NCI-H526 treated with DMSO at 0.1 percent for 48 hours (cell line): ENCODE data around the gene SPON1.
"Not testable (repeated sequence)": the region's sequence is repeated elsewhere in the genome, so short reads cannot be mapped to it uniquely, and the experiment has no call there.

Experiments
- DNase-seq: peaks from one replicate; lab custom pipeline; 2025; lab: John Stamatoyannopoulos, UW

SPON1 gene

GRCh38 chr11:14041565-14041964, 79.0 kb downstream of the SPON1 start:
- no peak for DNase-seq

GRCh38 chr11:14042686-14043465, 80.4 kb downstream of the SPON1 start:
- DNase-seq, result no peak

- no peak for DNase-seq
Observed at GRCh38 chr11:14044916-14045315, 82.4 kb downstream of the SPON1 start.

DNA sequence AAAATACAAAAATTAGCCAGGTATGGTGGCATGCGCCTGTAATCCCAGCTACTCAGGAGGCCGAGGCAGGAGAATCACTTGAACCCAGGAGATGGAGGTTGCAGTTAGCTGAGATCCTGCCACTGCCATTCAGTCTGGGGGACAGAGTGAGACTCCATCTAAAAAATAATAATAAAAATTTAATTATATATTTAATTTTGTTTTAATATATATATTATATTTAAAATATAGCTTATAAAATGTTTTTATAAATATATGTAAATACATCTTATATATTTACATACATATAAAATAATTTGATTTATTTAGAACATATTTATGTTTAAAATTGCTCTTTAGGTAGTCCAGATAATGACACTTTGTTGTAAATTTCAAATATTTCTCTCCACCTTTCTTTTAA, 82.9 kb downstream of the SPON1 start:
- DNase-seq, result no peak

DNA sequence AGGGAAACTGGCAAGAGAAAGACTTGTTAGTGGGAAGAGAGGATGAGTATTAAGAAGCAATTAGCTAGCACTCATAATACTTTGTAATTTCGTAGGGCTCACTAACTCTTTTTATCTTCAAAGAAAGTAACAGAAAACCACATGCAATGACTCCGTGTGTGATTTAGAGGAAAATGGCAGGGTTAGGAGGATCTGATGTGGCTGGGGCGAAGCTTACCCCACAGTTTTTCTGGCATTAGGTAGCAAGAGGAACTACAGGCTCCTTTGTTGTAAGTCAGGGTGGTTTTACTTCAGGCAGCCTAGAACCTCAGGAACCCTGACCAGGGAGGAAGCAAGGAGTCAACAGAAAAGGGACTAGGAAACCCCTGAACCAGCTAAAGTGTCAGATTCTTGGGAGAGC, 89.7 kb downstream of the SPON1 start:
- DNase-seq, result no peak

- DNase-seq, result no peak
Observed at GRCh38 chr11:14054116-14055107, 91.9 kb downstream of the SPON1 start.

- no peak for DNase-seq
Observed at GRCh38 chr11:14055936-14056335, 93.4 kb downstream of the SPON1 start.

DNA sequence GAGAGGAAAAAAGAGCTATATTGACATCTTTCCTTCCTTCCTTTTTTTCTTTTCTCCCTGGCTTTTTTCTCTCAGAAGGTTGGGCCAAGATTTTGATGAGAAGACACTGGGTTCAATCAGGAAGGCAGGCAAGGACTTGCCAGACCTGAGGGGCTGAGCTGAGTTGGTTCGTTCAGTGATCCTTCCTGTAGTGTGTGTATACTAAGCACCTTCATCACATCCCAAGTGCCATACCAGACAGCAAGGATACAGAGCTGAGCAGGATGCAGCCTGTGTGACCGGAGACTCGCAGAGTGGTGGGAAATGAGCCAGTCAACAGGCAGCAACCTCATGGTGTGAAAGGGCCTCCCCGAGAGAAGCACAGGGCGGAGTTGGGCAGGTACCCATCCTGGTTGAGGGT, 95.5 kb downstream of the SPON1 start:
- DNase-seq, result no peak

- DNase-seq, result no peak
Observed at GRCh38 chr11:14059491-14059890, 97.0 kb downstream of the SPON1 start.

- no peak for DNase-seq
Observed at GRCh38 chr11:14061721-14062120, 99.2 kb downstream of the SPON1 start.

DNA sequence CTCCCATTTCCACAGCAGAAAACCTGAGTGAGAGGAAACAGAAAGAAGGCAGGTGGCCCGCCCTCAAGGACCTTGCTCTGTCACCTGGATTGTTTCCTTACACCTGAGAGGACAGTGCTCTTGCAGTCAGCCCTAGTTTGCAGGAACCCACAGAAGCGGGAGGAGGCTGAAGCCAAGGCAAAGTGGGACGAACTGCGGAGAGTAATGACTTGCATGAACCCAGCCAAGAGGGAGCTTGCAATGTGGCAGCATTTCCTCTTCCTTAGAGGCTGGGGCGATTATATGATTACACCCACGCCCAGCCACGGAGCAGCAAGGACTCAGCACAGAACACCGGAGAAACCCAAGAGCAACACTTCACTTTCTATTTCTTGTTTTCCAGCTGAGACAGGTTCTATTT, 102.6 kb downstream of the SPON1 start:
- DNase-seq, result no peak

DNA sequence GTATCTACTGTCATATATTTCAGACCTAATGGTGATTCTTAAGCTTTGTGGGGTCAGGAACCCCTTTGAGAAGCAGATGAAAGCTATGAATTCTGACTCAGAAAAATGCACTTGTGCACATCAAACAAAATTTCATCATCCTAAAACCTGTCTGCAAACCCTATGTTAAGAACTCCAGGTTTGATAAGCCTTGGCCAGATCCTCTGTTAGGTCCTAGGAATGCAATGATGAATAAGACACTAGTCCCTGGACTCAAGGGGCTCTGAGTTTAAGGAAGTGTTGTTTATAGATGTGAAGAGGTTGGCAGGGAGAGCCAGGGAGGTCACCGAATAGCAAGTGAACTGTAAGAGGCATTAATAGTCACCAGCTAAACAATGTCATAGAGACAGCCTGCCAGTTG, 103.2 kb downstream of the SPON1 start:
- no peak for DNase-seq

GRCh38 chr11:14067686-14068085, 105.2 kb downstream of the SPON1 start:
- DNase-seq, result no peak

GRCh38 chr11:14070896-14071295, 108.4 kb downstream of the SPON1 start:
- no peak for DNase-seq

- DNase-seq, result no peak
Observed at GRCh38 chr11:14073849-14074476, 111.4 kb downstream of the SPON1 start.

- no peak for DNase-seq
Observed at GRCh38 chr11:14075118-14076078, 112.9 kb downstream of the SPON1 start.

DNA sequence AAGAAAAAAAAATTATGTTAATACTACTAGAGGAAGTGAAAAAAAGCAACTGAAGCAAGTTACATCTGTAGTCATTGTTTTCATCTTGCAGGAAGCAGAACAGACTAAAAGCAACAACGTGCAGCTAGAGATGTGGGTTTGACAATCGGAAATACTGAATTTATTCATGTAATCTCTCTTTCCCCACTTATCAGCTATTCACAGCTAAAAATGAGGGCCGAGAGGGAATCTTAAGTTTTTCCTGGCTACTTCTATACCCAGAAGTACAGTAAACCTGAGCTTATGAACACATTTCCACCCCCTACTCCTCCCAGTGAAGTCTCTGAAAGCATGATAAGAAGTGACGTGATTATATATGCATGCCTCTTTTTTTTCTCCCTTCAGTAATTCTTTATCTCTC, 116.5 kb downstream of the SPON1 start:
- DNase-seq, result no peak

- DNase-seq, result no peak
Observed at GRCh38 chr11:14079797-14080196, 117.3 kb downstream of the SPON1 start.

DNA sequence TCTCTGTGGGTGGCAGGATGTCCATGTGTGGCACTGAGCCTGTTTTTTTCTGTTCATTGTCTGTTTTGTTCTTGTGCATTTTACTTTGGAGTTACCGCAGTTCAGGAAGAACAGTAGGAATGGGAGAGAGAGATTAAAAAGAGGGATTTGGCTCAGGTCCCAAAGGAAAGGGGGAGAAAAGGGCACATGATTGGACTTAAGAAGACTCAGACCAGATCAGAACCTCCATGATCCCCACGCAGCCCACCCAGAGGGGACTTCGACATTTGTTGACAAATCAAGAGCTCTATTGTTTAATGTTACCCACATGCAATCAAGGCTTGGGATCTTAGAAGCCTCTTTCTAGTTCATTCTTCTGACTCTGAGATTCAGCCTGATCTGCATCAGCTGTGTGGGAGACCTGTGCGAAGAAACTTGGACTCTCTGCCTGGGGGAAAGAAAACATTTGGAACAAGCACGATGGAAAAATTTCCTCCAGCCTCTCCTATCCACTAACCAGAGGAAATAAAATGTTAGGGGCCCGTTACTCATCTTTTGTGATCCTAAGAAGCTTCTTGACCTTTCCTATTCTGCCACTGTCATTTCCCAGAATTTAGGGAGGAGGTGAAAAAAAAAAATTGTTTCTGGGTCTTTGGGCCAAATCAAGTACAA, 119.2 kb downstream of the SPON1 start:
- DNase-seq, result no peak

DNA sequence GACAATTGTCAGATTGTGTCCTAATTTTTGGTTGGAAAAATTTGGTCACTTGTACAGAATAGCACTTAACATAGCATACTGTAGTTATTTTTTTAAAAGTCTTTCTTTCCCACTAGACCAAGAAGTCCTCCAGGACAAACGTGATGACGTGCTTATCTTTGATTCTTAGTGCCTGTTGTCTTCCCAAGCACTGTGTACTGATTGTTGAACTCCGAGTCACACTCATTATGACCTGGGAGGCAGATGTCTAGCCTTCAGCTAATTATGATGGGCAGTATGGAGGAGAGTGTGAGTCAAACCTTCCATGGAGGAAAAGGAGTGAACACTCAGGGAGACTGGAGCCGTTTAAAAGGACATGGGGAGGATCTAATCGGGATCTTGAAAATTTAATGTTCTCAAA, 119.8 kb downstream of the SPON1 start:
- no peak for DNase-seq

DNA sequence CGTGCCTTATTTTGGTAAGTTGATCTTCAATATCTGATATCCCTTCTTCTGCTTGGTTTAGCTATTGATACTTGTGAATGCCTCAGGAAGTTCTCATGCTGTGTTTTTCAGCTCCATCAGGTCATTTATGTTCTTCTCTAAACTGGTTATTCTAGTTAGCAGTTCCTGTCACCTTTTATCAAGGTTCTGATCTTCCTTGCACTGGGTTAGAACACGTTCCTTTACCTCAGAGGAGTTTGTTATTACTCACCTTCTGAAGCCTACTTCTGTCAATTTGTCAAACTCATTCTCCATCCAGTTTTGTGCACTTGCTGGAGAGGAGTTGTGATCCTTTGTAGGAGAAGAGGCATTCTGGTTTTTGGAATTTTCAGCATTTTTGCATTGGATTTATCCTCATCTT, 126.3 kb downstream of the SPON1 start:
- DNase-seq, result not testable (repeated sequence)
